B cell (primary cell): ENCODE measurements around the gene PPL. TPM values are rescaled to one million over a fixed set of nuclear protein-coding genes. Genes with fewer than 3 reads are reported as not detected.

Source experiments
- ATAC-seq: fragments of 200-7000 bp; cut with Tn5 transposase; one replicate; pipeline ENCODE4 v1.10.0; 2021; ENCODE audit warnings: low read depth, mild to moderate bottlenecking, moderate number of reproducible peaks, moderate library complexity
- CTCF ChIA-PET: fragments of 350-600 bp; sonication (Branson Sonifier 250); formaldehyde crosslinking; loops from one replicate; lab custom pipeline; 2021; ENCODE audit warnings: antibody characterized with exemption, inconsistent platforms; lab: Charles Lee
- POLR2A ChIA-PET: fragments of 350-600 bp; sonication (Branson Sonifier 250); formaldehyde crosslinking; loops from one replicate; lab custom pipeline; 2021; ENCODE audit warnings: antibody characterized with exemption; lab: Charles Lee
- DNase-seq: peaks from one replicate; pipeline ENCODE4 v3.0.0; 2013
- H2AFZ ChIP-seq: 2 replicates; pipeline ENCODE4 v1.6.1; 2012; ENCODE audit warnings: mild to moderate bottlenecking, low read depth, low read length; ENCODE audit not compliant: insufficient read depth, poor library complexity, severe bottlenecking
- H3K27ac ChIP-seq, 2 donors: 1 replicate in 1 of 2; 2 replicates in 1 of 2; pipeline ENCODE4 v1.5.1; 2012 to 2013; ENCODE audit warnings: low read length in 2 of 2, mild to moderate bottlenecking in 2 of 2, moderate library complexity in 1 of 2
- H3K27me3 ChIP-seq, 4 experiments: fragments of 200-600 bp in 1 of 4; sonication (generic) in 1 of 4; replicated peaks in 1 of 4; 1 replicate in 2 of 4; 2 replicates in 2 of 4; pipeline versions ENCODE4 v1.6.1 to v1.7.0; 2013 to 2016; ENCODE audit warnings: low read length in 3 of 4, mild to moderate bottlenecking in 2 of 4, mixed read lengths in 1 of 4, moderate library complexity in 1 of 4; ENCODE audit not compliant: insufficient read depth in 4 of 4, control insufficient read depth in 3 of 4; ENCODE audit errors: control extremely low read depth in 1 of 4
- H3K36me3 ChIP-seq, 2 experiments: replicated peaks in 1 of 2; 1 replicate in 1 of 2; 2 replicates in 1 of 2; pipeline versions ENCODE4 v1.6.1 to v1.7.1; 2013; ENCODE audit warnings: low read length in 1 of 2; ENCODE audit not compliant: insufficient read depth in 2 of 2, control insufficient read depth in 1 of 2; ENCODE audit errors: control extremely low read depth in 1 of 2, extremely low read depth in 1 of 2
- H3K4me1 ChIP-seq, 2 donors: fragments of 200-600 bp in 1 of 2; sonication (generic) in 1 of 2; 1 replicate in 1 of 2; 2 replicates in 1 of 2; pipeline versions ENCODE4 v1.5.1 to v1.6.1; 2013 to 2017; ENCODE audit warnings: low read length in 2 of 2; ENCODE audit not compliant: control insufficient read depth in 2 of 2, insufficient read depth in 2 of 2
- H3K4me2 ChIP-seq: replicated peaks from 2 replicates; pipeline ENCODE3; 2012; ENCODE audit warnings: mild to moderate bottlenecking, low read depth, low read length; ENCODE audit not compliant: poor library complexity, severe bottlenecking
- H3K4me3 ChIP-seq, 5 experiments: fragments of 200-600 bp in 1 of 5; sonication (generic) in 1 of 5; 1 replicate in 3 of 5; 2 replicates in 2 of 5; pipeline versions ENCODE4 v1.5.1 to v1.7.0; 2011 to 2016; ENCODE audit warnings: low read length in 4 of 5, mild to moderate bottlenecking in 4 of 5, low read depth in 2 of 5, control low read depth in 1 of 5, moderate library complexity in 1 of 5; ENCODE audit not compliant: insufficient read depth in 1 of 5; ENCODE audit errors: control extremely low read depth in 1 of 5, extremely low read depth in 1 of 5
- H3K79me2 ChIP-seq: fragments of 200-600 bp; sonication (generic); one replicate; pipeline ENCODE4 v1.6.0; 2016; ENCODE audit warnings: low read length; ENCODE audit not compliant: control insufficient read depth, insufficient read depth
- H3K9ac ChIP-seq: fragments of 200-600 bp; sonication (generic); 2 replicates; pipeline ENCODE4 v1.6.1; 2017; ENCODE audit warnings: mild to moderate bottlenecking, low read length, moderate library complexity
- H3K9me3 ChIP-seq, 3 donors: one replicate each; pipeline versions ENCODE4 v1.6.1 to v1.7.1; 2013; ENCODE audit warnings: low read length in 2 of 3; ENCODE audit not compliant: control insufficient read depth in 2 of 3, insufficient read depth in 1 of 3; ENCODE audit errors: control extremely low read depth in 1 of 3
- H4K20me1 ChIP-seq: 2 replicates; pipeline ENCODE4 v1.6.0; 2012; ENCODE audit warnings: mild to moderate bottlenecking, low read length; ENCODE audit not compliant: insufficient read depth, control insufficient read depth, poor library complexity, severe bottlenecking
- H3K27ac Mint-ChIP-seq: one replicate; pipeline ENCODE4 v1.8.0; 2021; ENCODE audit warnings: mixed read lengths
- H3K27me3 Mint-ChIP-seq: one replicate; pipeline ENCODE4 v1.8.0; 2021; ENCODE audit warnings: mixed read lengths
- H3K4me1 Mint-ChIP-seq: one replicate; pipeline ENCODE4 v1.8.0; 2021; ENCODE audit warnings: mixed read lengths
- H3K4me3 Mint-ChIP-seq: one replicate; pipeline ENCODE4 v1.8.0; 2021; ENCODE audit warnings: mixed read lengths
- H3K9me3 Mint-ChIP-seq: one replicate; pipeline ENCODE4 v1.8.0; 2022; ENCODE audit warnings: mixed read lengths; ENCODE audit not compliant: insufficient read depth
- CTCF ChIP-seq: fragments of 200-600 bp; IDR thresholded peaks from one replicate; pipeline ENCODE4 v1.8.0; 2022; ENCODE audit warnings: antibody characterized with exemption, mild to moderate bottlenecking
- EZH2 ChIP-seq: IDR thresholded peaks from 2 replicates; pipeline ENCODE4 v1.6.1; 2012; ENCODE audit warnings: borderline replicate concordance, low read depth, mild to moderate bottlenecking, moderate library complexity, low read length; ENCODE audit not compliant: insufficient read depth, poor library complexity, severe bottlenecking
- WGBS: methylation state at CpG from one replicate; pipeline ENCODE4 v1.1.5; 2013; ENCODE audit warnings: missing lambda C conversion rate; ENCODE audit not compliant: insufficient coverage; 5-methylcytosine and 5-hydroxymethylcytosine counted together
- intact Hi-C: fragments of 100-400 bp; cut with micrococcal nuclease; formaldehyde crosslinking; loops from one replicate; pipeline ENCODE4 v1.10.0; 2022
- polyA plus RNA-seq: library from polyadenylated mRNA; depleted of rRNA; stranded (reverse); fragments of >200 nt; gene quantifications from 2 replicates; pipeline ENCODE4 v1.2.3, GENCODE V29; 2012
- total RNA-seq, 2 donors: library from RNA; stranded (reverse); fragments of 120-200 nt in 1 of 2; gene quantifications; 1 replicate in 1 of 2; 2 replicates in 1 of 2; pipeline versions ENCODE4 v1.2.3 to v1.2.4, GENCODE V29; 2013 to 2022

PPL gene
- total and polyA plus RNA-seq, 2 donors (not counting 1 experiment from before 2014, with no cell fraction given) = not detected

- POLR2A ChIA-PET = no interaction called here
- H3K4me2 ChIP-seq = no peak overlapping the region
- no peaks in the 10 kb centered on the region for H3K36me3 ChIP-seq
- H3K27ac Mint-ChIP-seq = no peak overlapping the region
- no peaks in the 10 kb centered on the region for H3K4me1 ChIP-seq
- intact Hi-C loops = no loop called here
- CTCF ChIA-PET = no interaction called here
- no peak overlapping the region for H3K27ac ChIP-seq
- H3K9me3 Mint-ChIP-seq = peaks cover 3% of the 10 kb centered on the region
- no peaks in the 10 kb centered on the region for H4K20me1 ChIP-seq
- H3K4me3 Mint-ChIP-seq = no peak overlapping the region
- no peak overlapping the region for H3K4me3 ChIP-seq
- no peaks in the 10 kb centered on the region for H3K79me2 ChIP-seq
- ATAC-seq = no peak
- TF ChIP-seq CTCF (no peak), EZH2 (no peak)
- no peaks in the 10 kb centered on the region for H3K4me1 Mint-ChIP-seq
- H3K27me3 Mint-ChIP-seq = peaks cover 30% of the 10 kb centered on the region
- peaks cover 0 to 13% (median 4%) of the 10 kb centered on the region in 3 donors for H3K9me3 ChIP-seq
- no peak overlapping the region for H3K9ac ChIP-seq
- no peak overlapping the region for H2AFZ ChIP-seq
- H3K27me3 ChIP-seq = peaks cover 0 to 3% (median 0%) of the 10 kb centered on the region in 4 experiments
- WGBS = 42% methylated on average over 2 of the region's 8 CpGs
- no peak for DNase-seq
Measured at GRCh38 chr16:4900036-4900435, 36.9 kb downstream of the PPL start.

GRCh38 chr16:4899474-4899846 is 37.5 kb downstream of the PPL start:
- ATAC-seq = no peak
- H2AFZ ChIP-seq = no peak overlapping the region
- no peaks in the 10 kb centered on the region for H3K4me1 ChIP-seq
- H3K27me3 ChIP-seq = peaks cover 0 to 3% (median 0%) of the 10 kb centered on the region in 4 experiments
- no peaks in the 10 kb centered on the region for H3K4me1 Mint-ChIP-seq
- DNase-seq = no peak
- intact Hi-C loops = no loop called here
- H3K9me3 ChIP-seq = peaks cover 0 to 13% (median 4%) of the 10 kb centered on the region in 3 donors
- H3K4me3 ChIP-seq = no peak overlapping the region
- TF ChIP-seq CTCF = no peak
- TF ChIP-seq EZH2 = no peak
- H3K27ac ChIP-seq = no peak overlapping the region
- peaks cover 27% of the 10 kb centered on the region for H3K27me3 Mint-ChIP-seq
- H3K27ac Mint-ChIP-seq = no peak overlapping the region
- POLR2A ChIA-PET = no interaction called here
- WGBS = 55% methylated on average over 2 of the region's 6 CpGs
- H3K4me3 Mint-ChIP-seq = no peak overlapping the region
- H4K20me1 ChIP-seq = no peaks in the 10 kb centered on the region
- CTCF ChIA-PET = no interaction called here
- H3K9ac ChIP-seq = no peak overlapping the region
- no peaks in the 10 kb centered on the region for H3K79me2 ChIP-seq
- H3K9me3 Mint-ChIP-seq = peaks cover 3% of the 10 kb centered on the region
- no peaks in the 10 kb centered on the region for H3K36me3 ChIP-seq
- no peak overlapping the region for H3K4me2 ChIP-seq
